COR-L47 (cell line): ENCODE results near the gene AMPH.
"Not testable (repeated sequence)": the region's sequence is repeated elsewhere in the genome, so short reads cannot be mapped to it uniquely, and the experiment has no call there.

ENCODE experiments used
- DNase-seq: peaks from one replicate; lab custom pipeline; 2025; lab: John Stamatoyannopoulos, UW

The AMPH gene

DNA sequence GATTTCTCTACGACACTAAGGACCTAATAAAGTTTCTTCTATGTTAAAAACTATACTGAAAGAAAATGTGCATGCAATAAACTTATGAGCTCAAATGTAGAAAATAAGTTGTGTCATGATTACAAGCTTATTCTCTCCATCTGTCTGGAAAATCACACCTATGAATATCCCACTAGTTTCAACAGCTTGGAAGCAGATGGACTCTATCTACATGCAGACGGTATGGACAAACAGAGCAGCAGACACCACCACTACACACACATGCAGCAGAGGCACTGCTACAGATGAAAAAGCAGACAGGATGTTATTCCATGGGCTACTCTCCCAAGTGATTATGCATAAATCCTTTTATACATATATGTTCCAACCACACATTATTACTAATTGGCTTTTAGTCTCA, 234.3 kb downstream of the AMPH start:
- no peak for DNase-seq

DNA sequence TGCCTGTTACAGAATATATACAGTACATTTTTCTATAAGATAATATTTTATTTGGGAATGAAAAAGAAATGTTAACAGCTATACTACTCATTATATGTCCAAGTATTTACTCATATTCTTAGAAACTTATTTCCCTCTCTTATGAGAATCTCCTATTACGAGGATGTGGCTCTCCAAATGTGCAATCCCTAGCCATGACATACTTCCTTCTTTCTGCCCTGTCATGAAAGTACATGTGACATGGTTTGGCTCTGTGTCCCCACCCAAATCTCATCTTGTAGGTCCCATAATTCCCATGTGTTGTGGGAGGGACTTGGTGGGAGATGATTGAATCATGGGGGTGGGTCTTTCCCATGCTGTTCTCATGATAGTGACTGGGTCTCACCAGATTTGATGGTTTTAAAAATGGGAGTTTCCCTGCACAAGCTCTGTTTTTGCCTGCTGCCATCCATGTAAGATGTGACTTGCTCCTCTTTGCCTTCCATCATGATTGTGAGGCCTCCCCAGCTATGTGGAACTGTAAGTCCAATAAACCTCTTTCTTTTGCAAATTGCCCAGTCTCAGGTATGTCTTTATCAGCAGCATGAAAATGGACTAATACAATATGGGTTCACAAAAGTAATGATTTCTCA, 235.1 kb downstream of the AMPH start:
- not testable (repeated sequence) for DNase-seq

DNA sequence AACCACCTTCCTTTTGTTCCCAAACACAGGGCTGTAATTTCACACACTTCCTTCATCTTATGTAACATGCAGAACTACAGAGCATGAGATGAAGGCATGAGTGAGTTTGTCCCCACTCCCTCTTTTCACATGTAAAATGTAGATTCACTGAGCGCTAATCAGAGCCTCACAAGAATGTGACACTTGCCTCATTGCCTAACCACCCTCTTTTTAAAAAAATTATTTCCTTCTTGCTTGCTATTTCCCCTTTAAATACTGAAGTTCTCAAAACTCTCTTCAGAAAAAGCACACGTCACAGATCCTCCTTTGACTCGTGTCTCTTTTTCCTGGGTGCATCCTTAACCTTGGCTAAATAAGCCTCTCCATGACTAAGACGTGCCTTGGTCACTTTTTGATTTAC, 236.5 kb downstream of the AMPH start:
- DNase-seq: no peak

DNA sequence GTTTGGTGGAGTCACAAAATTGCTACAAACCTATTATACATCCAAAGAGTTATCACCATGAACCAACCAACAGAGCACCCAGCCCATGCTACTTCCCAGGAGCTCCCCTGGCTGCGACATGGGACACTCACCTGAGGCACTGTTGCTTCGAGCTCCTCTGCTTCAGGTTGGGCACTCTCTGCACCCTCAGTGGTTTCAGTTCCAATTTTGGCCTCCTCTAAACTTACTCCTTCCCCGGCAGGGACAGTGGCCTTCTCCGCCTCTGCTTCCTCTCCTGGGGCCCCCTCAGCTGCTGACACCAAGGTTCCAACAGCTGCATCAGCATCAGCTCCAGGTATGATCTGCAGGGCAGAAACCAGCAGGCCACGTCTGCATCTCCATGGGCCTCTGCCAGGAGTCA, 237.3 kb downstream of the AMPH start:
- no peak for DNase-seq

DNA sequence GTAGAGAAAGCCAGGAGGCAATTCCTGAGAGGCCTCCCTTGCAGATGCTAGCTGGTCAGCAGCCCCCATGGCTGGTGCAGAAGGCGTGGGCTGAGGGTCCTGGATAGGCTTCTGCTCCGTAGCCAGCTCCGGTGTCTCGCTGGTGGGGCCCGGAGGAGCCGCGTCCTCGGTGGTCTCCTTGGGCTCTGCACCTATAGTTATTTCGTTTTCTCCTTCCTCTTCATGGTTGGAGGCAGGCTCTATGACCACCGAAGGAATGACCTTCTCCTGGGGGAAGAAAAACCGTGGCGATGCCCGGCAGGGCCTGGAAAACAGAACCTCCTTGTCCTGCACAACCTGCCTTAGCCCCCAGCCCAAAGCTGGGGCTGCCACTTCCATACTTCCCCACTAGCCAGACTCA, 239.4 kb downstream of the AMPH start:
- DNase-seq: no peak

DNA sequence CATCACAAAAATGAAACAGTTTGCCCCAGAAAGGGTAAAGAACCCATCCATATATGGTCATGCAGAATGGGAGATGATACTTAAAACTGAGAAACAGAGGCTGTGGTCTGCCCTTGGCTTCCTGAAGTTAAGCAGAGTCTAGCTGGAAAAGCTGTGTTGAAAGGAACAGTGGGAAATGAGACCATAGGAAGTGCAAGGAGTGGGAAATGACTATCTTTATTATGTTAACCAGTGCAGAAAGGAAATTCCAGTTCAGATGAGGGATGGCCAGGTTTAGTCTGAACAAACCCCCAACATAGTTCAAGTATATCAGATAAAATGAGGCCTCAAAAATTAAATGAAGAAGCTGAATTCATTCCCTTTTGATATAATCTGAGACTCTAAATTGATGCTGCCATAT, 245.5 kb downstream of the AMPH start:
- no peak for DNase-seq

DNA sequence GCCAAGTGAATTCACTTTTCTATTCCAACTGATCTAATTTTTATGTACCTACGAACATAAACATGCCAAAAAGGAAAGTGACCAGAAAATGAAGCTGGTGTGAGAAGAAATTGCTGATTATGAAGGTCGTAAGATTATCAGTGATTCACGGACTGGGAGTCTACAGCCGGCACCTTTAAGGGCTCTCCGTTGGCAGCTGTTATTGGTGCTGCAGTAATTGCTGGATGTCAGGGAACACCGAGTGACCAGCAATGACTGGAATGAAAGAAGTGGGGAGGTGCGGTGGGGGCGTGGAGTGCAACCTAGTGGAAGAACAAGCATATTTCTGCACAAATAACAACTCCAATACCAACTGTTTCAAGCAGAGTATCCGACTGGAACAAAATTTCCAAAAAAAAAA, 247.9 kb downstream of the AMPH start:
- no peak for DNase-seq

DNA sequence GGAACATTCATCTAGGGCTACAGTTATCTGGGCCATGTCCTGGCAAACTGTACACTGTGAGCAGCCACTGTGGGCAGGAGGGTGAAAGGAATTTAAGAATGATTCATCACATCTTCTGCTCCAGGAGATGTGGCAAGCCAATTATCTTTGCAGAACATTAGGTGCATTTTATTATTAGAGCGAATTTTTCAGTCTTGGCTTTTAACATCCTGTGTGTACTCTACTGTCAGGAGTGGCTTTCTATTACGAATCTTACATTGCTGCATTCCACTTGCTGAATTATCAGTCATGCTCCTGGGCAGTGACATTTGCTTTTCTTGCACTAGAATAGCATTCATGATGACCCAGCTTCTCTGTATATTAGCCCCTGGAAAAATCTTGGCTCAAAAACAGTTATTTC, 248.5 kb downstream of the AMPH start:
- no peak for DNase-seq

DNA sequence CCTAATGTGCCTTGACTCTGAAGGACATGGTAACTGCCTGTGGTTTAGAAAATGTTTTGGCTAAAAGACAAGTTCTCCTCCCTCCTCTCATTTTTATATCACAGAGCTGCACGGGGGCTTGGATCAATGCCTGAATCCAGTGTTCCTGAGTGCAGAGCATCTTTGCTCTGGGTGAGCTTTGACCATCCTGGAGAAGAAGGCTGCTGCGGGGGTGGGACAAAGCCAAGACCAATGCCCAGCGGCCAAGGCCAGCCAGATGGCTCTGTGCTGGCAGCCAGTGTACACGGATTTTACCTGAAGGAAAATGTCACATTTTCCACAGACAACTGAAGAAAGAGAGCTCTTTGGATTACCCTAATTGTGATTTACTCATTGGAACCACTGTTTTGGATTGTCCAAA, 255.7 kb downstream of the AMPH start:
- DNase-seq: no peak

DNA sequence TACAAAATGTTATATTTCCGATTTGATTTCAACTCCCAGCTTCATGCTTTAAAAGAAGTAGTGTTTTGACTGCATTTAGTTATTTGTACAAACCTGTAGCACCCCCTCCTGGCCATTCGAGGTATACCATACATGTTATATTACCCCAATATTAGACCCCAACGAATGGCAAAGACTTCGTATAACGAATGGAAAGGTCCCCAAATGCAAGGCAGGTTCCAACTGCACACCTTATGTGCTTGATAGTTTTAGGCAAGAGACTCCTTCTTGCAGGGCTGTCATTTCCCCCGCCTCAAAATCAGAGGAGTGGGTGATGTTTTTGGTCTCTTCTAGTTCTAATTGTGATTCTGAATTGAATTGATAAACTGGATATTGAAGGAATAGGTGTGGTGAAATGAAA, 256.7 kb downstream of the AMPH start:
- no peak for DNase-seq

DNA sequence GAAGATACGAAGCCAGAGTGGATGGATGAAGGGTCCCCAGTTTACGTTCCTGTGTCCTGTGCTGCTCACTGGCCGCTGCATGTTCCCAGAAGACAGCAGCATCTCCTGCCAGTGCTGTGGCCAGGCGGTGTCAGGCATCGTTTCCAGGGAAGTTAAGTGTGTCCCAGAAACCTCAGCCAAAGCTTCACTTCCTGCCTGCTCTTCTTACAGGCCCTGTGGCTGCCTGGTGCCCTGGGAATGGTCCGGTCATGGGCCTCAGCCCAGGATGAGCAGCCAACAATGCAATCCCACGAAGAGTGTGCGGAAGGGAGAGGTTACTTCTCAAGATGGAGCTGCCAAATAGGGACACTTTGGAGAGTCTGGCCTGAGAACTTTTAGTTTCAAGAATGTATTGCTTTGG, 258.0 kb downstream of the AMPH start:
- DNase-seq: no peak

DNA sequence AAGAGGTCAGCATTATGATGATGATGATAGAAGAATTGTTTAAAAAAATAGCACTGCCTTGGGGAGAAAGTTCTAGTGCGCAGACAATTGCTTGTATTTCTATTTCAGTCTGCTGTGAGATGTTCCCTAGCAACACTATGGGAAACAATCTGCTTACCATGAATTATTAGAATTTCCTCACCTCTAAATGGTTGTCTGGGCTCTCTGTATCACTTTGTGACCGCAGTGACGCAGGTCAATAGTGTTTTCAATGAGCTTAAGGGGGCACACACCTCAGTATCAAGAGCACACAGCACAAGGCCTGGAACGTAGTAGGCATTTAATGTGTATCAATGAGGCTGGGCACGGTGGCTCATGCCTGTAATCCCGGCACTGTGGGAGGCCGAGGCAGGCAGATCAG, 258.9 kb downstream of the AMPH start:
- DNase-seq: no peak

DNA sequence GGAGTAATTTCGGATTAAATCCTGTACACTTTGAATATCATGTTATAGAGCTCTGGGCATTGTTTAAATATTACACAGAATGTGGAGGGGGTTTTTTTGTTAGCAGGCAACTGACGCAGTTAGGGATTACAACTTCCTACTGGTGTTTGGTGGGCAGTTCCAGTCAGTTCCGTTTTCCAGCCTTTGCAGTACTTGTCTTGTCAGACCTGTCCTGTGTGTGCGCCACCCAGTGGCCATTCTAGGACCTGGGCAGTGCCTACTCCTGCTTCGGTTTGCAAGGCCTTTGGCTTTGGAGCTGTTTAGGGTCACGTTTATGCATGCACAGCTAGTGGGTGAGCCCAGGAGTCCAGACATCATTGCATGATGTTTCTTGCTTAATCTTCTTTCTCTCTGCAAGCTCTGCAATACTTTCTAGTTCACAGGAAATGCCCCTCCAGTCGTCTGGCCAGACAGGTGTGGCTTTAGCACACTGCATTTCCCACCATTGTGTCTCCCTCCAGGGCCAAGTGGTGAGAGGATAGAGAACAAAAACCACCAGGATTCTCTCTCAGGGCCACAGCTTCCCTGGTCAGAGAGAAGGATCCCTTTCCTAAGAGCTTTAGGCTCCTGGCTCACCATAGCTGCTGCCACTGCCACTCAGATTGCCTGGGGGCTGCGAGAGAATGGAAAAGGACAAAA, 261.2 kb downstream of the AMPH start:
- DNase-seq: peak; percentile 51

DNA sequence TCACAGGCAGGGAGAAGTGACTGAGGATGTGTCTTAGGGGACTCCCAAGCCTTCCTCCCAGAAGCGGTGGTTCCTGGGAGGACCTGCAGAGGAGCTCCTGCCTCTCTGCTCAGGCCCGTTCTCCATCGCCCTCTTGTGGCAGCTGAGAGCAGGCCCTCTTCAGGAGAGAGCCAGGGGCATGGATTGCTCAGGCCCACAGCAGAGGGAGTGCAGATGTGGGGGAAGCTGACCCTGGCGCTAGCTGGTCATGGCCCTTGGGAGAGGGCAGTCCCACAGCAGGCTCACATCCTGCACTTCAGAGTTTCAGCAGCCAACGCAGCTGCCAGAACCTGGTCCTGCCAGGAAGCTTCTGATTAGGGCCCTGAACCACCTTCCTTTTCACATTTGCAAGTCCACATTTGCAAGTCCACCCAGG, 263.0 kb downstream of the AMPH start:
- peak; percentile 75 for DNase-seq

DNA sequence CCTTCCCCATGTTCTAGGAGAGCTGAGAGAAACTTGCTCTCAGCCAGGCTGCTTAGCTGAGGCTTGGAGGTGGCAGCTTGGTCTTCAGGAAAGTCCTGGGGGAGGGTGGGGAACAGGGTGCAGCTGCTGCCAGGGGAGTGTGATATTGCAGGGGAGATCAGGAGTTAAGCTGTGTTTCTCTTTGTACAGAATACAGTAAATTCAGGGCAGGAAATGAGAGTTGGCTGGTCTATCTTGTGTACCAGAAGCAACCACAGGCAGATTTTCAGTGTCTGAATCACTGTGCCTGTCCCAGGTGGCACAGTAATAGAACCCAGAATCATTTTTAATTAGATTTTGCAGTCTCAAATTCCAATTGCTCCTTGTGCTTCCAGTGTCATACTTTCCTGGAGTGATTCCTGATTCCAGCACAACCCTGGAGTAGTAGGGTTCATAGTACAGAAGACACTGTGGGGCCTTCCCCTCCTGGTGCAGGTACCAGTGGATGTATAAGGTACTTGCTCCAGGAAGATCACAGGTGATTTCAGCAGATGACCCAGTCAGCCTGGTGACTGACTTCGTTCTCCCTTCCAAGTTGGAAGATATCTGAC, 263.8 kb downstream of the AMPH start:
- DNase-seq: no peak

DNA sequence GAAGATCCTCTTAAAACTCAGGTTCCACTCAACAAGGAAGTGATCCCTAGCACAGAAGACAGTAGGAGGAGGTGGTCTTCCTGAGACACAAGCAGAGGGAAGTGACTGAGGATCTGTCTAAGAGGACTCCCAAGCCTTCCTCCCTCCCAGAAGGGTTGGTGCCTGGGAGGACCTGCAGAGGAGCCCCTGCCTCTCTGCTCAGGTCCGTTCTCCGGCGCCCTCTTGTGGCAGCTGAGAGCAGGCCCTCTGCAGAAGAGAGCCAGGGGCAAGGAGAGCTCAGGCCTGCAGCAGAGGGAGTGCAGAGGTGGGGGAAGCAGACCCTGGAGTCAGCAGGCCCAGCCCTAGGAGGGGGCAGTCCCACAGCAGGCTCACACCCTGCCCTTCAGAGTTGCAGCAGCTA, 267.8 kb downstream of the AMPH start:
- not testable (repeated sequence) for DNase-seq

DNA sequence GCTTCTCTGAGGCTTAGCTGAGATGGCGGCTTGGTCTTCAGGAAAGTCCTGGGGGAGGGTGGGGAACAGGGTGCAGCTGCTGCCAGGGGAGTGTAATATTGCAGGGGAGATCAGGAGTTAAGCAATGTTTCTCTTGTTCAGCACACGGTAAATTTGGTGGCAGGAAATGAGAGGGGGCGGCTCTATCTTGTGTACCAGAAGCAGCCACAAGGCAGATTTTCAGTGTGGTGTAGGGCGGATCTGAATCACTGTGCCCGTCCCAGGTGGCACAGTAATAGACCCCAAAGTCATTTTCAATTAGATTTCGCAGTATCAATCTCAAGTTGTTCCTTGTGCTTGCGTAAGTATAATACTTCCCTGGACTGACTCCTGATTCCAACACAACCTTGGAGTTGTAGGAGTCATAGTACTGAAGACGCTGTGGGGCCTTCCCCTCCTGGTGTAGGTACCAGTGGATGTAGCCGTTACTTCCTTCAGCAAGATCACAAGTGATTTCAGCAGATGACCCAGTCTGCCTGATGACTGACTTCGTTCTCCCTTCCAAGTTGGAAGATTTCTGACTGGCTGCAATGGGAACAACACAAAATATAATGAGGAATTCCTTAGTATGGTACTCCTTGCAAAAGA, 268.4 kb downstream of the AMPH start:
- DNase-seq: not testable (repeated sequence)

DNA sequence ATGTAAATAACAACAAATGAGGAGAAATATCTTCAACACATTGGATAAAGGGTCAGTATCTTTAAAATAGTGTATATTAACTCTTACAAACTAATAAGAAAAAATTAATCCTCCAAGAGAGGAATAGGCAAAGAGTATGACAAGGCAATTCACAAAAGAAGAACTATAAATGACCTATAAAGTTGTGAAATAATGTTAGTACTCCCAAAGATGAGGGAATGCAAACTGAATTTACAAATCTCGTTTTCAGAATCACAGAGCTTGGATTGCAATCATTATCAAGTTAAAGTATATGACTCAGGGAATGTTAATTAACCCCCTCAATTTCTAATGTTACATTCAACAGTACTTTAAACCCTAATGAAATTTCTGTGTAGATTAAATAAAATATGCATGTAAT, 270.4 kb downstream of the AMPH start:
- DNase-seq: no peak

DNA sequence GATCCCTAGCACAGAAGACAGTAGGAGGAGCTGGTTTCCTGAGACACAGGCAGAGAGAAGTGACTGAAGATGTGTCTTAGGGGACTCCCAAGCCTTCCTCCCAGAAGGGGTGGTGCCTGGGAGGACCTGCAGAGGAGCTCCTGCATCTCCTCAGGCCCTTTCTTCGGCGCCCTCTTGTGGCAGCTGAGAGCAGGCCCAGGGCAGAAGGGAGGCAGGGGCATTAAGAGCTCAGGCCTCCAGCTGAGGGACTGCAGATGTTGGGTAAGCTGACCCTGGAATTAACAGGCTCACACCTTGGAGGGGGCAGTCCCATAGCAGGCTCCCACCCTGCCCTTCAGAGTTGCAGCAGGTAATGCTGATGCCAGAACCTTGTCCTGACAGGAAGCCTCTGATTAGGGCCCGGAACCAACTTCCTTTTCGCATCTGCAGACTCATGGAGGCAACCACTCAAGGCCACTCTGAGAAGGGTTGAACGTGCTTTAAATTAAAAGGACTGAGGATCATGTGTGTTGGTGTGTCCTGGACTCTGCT, 272.0 kb downstream of the AMPH start:
- not testable (repeated sequence) for DNase-seq

DNA sequence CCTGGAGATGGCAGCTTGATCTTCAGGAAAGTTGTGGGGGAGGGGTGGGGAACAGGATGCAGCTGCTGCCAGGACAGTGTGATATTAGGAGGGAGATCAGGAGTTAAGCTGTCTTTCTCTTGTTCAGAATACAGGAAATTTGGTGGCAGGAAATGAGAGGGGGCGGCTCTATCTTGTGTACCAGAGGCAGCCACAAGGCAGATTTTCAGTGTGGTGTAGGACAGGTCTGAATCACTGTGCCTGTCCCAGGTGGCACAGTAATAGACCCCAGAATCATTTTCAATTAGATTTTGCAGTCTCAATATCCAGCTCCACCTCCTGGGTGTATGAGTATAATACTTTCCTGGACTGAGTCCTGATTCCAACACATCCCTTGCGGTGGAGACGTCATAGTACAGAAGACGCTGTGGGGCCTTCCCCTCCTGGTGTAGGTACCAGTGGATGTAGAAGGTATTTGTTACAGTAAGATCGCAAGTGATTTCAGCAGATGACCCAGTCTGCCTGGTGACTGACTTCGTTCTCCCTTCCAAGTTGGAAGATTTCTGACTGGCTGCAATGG, 272.8 kb downstream of the AMPH start:
- not testable (repeated sequence) for DNase-seq

DNA sequence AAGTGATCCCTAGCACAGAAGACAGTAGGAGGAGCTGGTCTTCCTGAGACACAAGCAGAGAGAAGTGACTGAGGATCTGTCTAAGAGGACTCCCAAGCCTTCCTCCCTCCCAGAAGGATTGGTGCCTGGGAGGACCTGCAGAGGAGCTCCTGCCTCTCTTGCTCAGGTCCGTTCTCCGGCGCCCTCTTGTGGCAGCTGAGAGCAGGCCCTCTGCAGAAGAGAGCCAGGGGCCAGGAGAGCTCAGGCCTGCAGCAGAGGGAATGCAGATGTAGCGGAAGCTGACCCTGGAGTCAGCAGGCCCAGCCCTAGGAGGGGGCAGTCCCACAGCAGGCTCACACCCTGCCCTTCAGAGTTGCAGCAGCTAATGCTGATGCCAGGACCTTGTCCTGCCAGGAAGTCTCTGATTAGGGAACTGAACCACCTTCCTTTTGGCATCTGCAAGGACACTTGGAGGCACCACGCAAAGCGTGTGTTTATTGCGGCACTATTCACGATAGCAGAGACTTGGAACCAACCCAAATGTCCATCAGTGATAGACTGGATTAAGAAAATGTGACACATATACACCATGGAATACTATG, 276.8 kb downstream of the AMPH start:
- DNase-seq: not testable (repeated sequence)

DNA sequence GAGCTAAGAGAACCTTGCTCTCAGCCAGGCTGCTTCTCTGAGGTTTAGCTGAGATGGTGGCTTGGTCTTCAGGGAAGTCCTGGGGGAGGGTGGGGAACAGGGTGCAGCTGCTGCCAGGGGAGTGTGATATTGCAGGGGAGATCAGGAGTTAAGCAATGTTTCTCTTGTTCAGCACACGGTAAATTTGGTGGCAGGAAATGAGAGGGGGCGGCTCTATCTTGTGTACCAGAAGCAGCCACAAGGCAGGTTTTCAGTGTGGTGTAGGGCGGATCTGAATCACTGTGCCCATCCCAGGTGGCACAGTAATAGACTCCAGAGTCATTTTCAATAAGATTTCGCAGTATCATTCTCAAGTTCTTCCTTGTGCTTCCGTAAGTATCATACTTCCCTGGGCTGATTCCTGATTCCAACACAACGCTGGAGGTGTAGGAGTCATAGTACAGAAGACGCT, 277.7 kb downstream of the AMPH start:
- DNase-seq: not testable (repeated sequence)
